GM19463 (cell line): Measurements from ENCODE around the gene PHEX.

Experiments used
- ATAC-seq: cut with Tn5 transposase; IDR thresholded peaks from one replicate; pipeline ENCODE4 v1.9.1; 2021; ENCODE audit warnings: mild to moderate bottlenecking, moderate library complexity; ENCODE audit not compliant: unreplicated experiment

The PHEX gene

GRCh38 chrX:22097012-22097694 lies 65.0 kb downstream of the PHEX start:
- no peak for ATAC-seq

DNA sequence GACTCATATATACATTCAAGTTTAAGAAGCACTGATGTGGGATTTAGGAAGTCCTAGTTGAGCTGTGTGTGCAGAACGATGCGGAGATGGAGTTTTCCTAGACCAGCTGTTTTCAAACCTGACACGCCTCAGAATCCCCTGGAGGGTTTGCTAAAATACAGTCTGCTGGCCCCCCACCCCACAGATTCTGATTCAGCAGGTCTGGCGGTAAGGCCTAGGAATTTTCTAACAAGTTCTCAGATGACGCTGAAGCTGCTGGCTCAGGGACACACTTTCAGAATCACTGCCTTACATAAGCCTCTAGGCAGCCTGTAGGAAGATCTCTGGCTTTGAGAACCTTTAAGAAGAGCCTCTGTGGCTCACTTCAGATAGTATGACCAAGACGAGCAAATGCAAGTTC lies 73.1 kb downstream of the PHEX start:
- no peak for ATAC-seq

DNA sequence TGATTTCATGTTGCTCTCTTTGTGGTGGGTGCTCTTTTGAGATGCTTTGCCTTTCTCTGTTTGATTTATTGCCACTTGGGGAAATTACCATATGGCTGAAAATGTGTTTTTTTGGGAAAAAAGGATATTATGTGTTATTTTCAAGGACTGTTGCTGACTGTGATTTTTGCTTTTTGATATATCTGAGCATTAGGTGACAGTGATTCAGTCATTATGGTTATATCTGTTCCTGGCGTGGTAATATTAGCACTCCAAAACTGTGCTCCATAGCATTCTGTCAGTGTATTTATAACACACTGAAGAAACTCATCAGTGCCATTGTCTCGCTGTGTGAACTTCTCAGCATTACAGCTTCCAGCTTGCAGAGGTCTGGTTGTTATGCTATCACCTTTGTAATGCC lies 73.8 kb downstream of the PHEX start:
- no peak for ATAC-seq

GRCh38 chrX:22109442-22109841 lies 77.3 kb downstream of the PHEX start:
- ATAC-seq, result no peak

- ATAC-seq, result peak; percentile 66
Observed at GRCh38 chrX:22110729-22111494, 78.8 kb downstream of the PHEX start.

DNA sequence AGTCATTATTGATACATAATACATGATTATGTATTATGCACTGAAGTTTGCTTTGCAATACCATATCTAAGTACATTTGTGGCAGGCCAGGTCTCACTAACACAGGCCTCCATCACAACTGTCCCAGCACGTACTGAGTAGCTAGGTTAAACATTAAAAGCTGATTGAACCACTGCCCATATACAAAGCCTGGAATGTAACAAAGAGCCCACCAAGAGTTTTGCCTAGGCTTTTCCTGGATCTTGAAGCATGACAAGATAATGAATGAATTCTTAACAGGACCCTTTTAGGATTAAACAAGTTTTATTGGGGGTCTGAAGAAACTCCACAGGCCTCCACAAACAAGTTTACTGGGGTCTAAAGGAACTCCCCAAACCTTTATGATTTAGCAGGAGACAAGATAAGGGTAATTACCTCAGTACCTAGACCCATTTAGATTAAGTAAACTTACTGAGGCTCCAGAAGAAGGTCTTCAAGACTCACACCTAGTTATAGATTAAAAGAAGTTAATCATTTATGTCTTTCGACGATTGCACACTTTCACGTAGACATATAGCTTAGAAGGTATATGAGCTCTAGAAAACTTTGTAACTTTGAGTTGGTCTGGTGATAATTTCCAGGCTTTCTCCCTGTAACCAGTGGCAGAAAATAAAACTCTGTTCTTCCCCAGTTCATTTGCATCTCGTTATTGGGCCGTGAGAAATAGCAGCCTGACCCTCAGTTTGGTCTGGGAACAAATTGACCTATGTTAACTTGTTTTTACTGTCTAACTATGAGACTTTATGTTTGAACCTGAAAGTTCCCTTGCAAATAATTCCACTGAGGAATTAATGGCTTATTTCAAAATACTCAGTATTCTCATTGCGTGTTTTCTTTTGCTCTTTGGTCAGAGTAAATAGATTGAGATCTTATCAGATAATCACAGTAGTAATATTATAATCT lies 84.8 kb downstream of the PHEX start:
- ATAC-seq, result no peak

DNA sequence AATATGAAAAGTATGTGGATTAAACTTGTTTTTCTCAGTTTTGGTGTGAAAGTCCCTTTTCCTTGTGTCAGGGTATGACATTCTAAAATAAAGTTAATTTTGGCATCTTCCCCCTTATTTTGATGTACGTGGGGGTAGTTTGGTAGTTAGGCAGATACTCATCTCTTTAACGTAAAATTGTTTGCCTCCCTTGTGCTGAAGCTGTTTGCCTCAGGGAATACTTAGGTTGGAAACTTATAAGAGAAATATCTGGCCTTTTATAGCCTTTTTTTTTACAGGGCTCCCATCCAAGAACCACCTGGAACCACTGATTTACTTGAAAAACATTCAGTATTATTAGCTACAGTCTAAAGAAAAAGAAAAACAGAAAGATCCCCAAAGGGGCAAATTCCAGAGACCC lies 85.5 kb downstream of the PHEX start:
- no peak for ATAC-seq

GRCh38 chrX:22118161-22118830 lies 86.2 kb downstream of the PHEX start:
- no peak for ATAC-seq

GRCh38 chrX:22121161-22121560 lies 89.0 kb downstream of the PHEX start:
- no peak for ATAC-seq

DNA sequence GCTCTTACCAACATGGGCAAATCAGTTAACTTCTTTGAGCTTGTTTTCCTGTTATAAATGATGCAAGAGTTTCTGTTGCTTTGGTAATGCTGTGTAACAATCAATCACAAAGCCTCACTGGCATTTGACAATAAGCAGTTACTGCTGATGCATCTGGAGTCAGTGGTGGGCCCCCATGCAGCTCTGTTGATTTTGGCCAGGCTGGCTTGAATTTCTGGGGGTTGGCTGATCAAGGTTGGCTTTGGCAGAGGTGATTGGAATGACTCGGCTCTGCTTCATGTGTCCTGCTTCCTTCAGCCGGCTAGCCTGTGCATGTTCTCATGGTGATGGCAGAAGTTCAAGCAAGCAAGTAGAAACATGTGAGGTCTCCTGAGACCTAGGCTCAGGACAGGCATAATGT lies 90.4 kb downstream of the PHEX start:
- no peak for ATAC-seq

DNA sequence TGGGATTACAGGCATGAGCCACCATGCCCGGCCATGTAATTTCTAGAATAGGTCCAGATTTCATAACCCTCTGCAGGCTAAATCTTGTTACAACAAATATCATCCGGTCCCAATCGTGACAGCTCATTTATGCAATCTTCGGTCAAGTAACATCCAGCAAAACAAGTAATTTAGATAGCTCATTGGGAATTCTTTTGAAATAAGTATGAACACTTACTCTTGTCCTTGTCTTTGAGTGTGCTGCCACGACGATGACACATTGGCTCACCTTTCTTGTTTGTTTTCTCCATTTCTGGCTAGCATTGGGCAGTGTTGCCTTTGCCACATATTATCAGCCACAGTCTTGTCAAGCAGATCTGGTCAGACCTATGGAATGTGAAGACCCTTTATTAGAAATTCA lies 92.0 kb downstream of the PHEX start:
- ATAC-seq, result no peak

DNA sequence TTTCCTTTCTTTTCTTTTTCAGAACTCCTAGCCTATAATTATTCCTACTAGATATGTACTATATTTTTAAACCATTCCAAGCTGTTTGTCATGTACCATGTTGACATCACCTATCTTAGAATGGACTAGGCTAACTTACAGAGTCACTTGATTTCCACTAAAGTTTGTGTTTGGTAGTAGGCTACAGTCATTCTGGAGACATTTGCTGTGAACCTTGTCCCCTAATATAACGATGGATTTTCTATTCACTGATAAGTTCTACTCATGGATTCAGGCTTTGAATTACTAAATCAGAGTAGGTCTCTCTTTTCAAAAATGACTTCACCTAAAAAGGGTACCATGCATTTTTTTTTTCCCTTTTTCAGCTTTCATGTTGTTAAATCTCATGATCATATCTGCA lies 93.4 kb downstream of the PHEX start:
- ATAC-seq, result no peak

DNA sequence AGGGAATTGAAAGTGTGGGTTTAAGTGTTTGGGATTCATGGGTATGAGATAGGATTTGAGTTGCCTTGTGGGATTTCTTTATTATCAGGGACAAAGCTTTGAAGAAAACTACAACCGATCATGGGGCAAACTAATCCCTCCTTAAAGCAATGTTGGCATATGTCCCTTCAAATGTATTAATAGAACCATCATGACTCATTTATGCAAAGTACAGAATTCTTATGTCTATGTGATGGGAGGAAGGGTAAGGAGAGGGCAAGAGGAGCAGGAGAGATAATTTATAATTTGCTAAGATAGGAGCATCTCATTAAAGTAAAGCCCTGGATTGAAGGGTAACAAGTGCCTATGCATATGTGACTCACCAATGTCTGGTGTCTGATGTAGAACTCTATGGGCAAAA lies 94.2 kb downstream of the PHEX start:
- no peak for ATAC-seq

DNA sequence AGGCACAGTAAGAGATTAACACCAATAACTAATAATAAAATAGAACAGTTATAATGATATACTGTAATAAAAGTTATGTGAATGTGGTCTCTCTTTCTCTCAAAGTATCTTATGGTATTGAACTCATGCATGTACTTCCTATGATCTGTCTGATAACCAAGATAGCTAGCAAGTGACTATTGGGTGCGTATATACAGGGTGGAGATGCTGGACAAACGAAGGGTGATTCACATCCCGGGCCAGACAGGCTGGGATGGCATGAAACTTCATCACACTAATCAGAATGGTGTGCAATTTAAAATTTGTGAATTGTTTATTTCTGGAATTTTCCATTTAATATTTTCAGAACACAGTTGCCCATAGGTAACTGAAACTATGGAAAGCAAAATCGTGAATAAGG lies 96.8 kb downstream of the PHEX start:
- ATAC-seq, result no peak

DNA sequence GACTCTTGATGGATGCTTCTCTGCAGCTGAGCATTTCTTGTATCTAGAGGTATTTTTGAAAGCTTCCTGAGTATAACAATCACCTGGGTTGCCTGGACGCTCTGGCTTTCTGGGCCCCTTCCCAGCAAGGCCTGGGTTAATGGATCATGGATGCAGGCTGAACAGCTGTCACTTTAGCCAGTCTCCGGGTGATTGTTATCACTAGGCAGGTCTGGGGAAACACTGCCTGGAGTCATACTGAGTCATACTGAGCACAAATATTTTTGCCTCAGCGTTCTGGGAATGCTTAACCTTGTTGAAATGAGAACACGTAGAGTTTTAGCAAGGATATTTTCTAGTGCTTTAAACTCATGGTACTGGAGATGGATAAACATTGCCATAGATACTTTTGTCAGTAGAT lies 102.6 kb downstream of the PHEX start:
- no peak for ATAC-seq

GRCh38 chrX:22135171-22135711 lies 103.1 kb downstream of the PHEX start:
- no peak for ATAC-seq

DNA sequence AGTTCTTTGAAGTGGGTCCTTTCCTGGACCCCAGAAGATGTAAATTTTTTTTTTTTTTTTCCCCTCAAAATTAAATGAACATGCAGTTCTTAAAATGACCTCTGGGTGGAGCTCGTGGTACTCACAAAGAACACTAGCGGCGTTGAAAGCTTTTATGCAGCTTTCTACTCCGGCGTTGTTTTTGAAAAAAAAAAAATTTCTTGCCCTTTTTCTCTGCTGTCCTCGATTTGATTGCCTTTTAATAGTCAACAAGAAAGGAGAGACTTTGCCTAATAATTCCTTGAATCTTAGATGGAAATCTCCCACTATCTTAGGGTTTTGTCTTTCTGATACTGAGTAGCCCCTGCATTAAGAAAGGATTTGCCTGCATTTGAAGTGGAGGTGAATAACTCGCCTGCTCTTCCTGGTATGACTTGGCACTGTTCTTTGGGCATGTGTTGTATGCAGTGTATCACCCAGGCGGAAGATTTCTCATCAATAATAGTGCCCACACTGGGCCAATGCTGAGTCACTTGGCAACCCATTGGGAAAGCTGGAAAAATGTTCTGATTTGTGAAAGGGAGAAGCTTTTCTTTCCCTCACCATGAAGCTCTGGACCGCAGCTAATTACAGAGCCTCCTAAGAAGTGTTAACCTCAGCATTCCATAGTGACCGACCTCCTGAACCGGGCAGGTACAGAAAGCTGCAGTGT lies 104.0 kb downstream of the PHEX start:
- ATAC-seq, result no peak

- ATAC-seq, result no peak
Observed at GRCh38 chrX:22136711-22137110, 104.6 kb downstream of the PHEX start.

GRCh38 chrX:22139822-22140221 lies 107.7 kb downstream of the PHEX start:
- ATAC-seq, result no peak

DNA sequence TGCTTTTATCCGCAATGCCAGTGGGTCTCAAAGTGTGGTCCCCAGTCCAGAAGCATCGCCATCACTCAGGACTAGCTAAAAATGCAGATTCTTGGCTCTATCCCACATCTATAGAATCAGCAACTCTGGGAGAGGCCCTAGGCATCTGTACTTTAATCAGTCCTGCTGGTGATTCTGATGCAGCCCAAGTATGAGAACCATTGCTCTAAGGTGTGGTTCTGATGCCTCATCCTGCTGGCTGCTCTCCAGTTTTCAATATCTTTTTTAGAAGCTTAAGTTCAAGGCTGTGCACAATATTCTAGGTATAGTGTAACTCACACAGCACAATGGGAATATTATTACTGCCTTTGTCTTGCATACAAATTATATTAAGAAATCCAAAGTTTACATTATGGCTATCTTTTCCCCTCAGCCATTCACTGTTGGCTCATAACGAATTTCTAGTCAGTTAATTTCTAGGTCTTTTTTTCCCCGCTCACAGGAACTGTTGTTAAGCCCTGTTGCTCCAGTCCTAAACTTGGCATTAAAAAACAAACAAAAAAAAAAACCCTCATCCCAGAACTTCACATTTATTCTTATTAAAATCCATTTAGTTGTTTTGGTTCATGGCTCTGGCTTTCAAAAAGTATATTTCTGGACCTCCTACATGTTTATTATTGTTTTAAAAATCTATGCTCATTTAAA lies 109.1 kb downstream of the PHEX start:
- no peak for ATAC-seq
